HepG2 (cell line): ENCODE results near the gene GALNTL6.

ENCODE experiments used
- MAZ ChIP-seq, 2 experiments: sonication (generic) in 1 of 2; formaldehyde crosslinking in 1 of 2; IDR thresholded peaks; 2 replicates each; pipeline versions ENCODE4 v1.5.0 to v1.6.1; 2012 to 2020; ENCODE audit warnings: low read depth in 2 of 2, mild to moderate bottlenecking in 2 of 2, borderline replicate concordance in 1 of 2, improper control_type of control experiment in 1 of 2, low read length in 1 of 2, missing genetic modification reagents in 1 of 2, moderate library complexity in 1 of 2
- ZKSCAN1 ChIP-seq: fragments of 150-350 bp; IDR thresholded peaks from 2 replicates; pipeline ENCODE4 v1.6.1; 2014; ENCODE audit warnings: low read length
- TF ChIP-seq, protein P1 (sequence below): sonication (generic); formaldehyde crosslinking; IDR thresholded peaks from 2 replicates; pipeline ENCODE4 v1.5.0; 2020; ENCODE audit warnings: mild to moderate bottlenecking, missing genetic modification reagents, moderate library complexity

DNA sequence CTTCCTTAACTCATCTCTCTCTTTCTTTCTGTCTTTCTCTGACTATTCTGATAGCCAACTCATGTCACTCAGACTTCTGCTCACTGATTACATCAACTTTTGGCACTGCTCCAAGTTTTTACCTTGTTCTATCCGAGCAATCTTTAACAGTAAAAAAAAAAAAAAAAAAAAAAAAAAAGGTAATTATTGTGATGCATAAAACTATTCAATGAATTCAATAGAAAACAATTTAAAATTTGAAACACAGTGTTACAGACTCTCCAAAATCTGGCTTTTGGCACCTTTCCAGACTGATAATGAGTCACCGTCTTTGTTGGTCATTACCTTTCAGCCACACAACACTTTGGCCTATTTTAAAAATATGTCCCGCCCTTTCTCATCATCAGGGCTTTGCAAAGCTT, 229.5 kb downstream of the GALNTL6 start:
- no peak for TF ChIP-seq MAZ (IDR thresholded peaks at IDR 0.05; ENCODE audit: borderline replicate concordance, low read depth, low read length)
- no peak for TF ChIP-seq MAZ (CRISPR knock-in tag; IDR thresholded peaks at IDR 0.05; ENCODE audit: low read depth)
- TF ChIP-seq ZKSCAN1, result no peak
- TF ChIP-seq, protein P1, sequence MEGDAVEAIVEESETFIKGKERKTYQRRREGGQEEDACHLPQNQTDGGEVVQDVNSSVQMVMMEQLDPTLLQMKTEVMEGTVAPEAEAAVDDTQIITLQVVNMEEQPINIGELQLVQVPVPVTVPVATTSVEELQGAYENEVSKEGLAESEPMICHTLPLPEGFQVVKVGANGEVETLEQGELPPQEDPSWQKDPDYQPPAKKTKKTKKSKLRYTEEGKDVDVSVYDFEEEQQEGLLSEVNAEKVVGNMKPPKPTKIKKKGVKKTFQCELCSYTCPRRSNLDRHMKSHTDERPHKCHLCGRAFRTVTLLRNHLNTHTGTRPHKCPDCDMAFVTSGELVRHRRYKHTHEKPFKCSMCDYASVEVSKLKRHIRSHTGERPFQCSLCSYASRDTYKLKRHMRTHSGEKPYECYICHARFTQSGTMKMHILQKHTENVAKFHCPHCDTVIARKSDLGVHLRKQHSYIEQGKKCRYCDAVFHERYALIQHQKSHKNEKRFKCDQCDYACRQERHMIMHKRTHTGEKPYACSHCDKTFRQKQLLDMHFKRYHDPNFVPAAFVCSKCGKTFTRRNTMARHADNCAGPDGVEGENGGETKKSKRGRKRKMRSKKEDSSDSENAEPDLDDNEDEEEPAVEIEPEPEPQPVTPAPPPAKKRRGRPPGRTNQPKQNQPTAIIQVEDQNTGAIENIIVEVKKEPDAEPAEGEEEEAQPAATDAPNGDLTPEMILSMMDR (CRISPR knock-in tag), result no peak
